T-helper 2 cell treated with Interferon-gamma antibody and Interleukin-4, amounts not matched to agents 5 μg/mL and 100 μg/mL, for 36 hours (primary cell): ENCODE data around the gene MAPRE3.
"Not testable (repeated sequence)": the region's sequence is repeated elsewhere in the genome, so short reads cannot be mapped to it uniquely, and the experiment has no call there.

Experiments
- DNase-seq: peaks from one replicate; pipeline ENCODE4 v3.0.0; 2021; ENCODE audit warnings: low spot score
- H3K27ac Mint-ChIP-seq: one replicate; pipeline ENCODE4 v1.8.0; 2021; ENCODE audit warnings: mild to moderate bottlenecking, mixed read lengths
- H3K27me3 Mint-ChIP-seq: one replicate; pipeline ENCODE4 v1.8.0; 2021; ENCODE audit warnings: low read depth, mixed read lengths
- H3K36me3 Mint-ChIP-seq: one replicate; pipeline ENCODE4 v1.8.0; 2021; ENCODE audit warnings: low read depth, mixed read lengths
- H3K4me1 Mint-ChIP-seq: one replicate; pipeline ENCODE4 v1.8.0; 2021; ENCODE audit warnings: low read depth, mixed read lengths
- H3K4me3 Mint-ChIP-seq: one replicate; pipeline ENCODE4 v1.8.0; 2022; ENCODE audit warnings: mild to moderate bottlenecking, moderate library complexity, mixed read lengths
- H3K9me3 Mint-ChIP-seq: one replicate; pipeline ENCODE4 v1.8.0; 2021; ENCODE audit warnings: mixed read lengths

MAPRE3 gene

GRCh38 chr2:27072920-27073319 lies 102.5 kb downstream of the MAPRE3 start:
- Mint-ChIP-seq H3K9me3 (no peaks in the 10 kb centered on the region), H3K4me1 (peaks cover 70% of the 10 kb centered on the region), H3K36me3 (peaks cover 30% of the 10 kb centered on the region), H3K4me3 (peak overlapping the region; percentile 90), H3K27me3 (peaks cover 2% of the 10 kb centered on the region), H3K27ac (peak overlapping the region; percentile 81)
- no peak for DNase-seq

DNA sequence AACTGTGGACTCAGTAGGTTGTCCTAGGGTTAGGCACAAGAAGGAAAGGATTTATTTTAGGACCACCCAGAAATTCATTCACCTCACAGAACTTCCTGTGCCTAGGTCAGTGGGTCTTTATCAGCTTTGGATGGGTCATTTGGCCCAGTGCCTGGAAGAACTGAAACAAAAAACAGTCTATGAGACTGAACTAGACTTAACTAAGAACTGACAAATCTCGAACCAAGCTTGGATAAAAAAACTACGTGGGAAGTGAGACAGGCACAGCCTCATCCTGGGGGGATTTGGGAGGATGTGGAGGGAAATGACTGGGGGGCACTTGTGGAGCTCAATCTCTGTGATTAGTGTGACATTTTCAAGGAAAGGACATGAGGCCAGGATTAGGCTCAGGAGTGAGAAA lies 103.3 kb downstream of the MAPRE3 start:
- Mint-ChIP-seq H3K9me3 (no peaks in the 10 kb centered on the region), H3K4me3 (no peak overlapping the region), H3K27me3 (peaks cover 2% of the 10 kb centered on the region), H3K4me1 (peaks cover 63% of the 10 kb centered on the region), H3K36me3 (peaks cover 22% of the 10 kb centered on the region), H3K27ac (peak overlapping the region; percentile 2)
- no peak for DNase-seq

- DNase-seq, result no peak
Observed at GRCh38 chr2:27074738-27075565, 104.5 kb downstream of the MAPRE3 start.

DNA sequence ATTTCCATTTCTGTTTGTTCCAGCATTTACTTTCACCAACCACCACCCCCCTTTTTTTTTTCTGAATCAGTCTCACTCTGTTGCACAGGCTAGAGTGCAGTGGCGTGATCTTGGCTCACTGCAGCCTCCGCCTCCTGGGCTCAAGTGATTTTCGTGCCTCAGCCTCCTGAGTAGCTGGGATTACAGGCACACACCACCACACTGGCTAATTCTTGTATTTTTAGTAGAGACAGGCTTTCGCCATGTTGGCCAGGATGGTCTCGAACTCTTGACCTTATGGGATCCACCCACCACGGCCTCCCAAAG lies 105.1 kb downstream of the MAPRE3 start:
- peak overlapping the region; percentile 51 for H3K4me3 Mint-ChIP-seq
- not testable (repeated sequence) for H3K27me3 Mint-ChIP-seq, H3K36me3 Mint-ChIP-seq, DNase-seq, H3K9me3 Mint-ChIP-seq
- peaks cover 52% of the 10 kb centered on the region for H3K4me1 Mint-ChIP-seq
- peak overlapping the region; percentile 82 for H3K27ac Mint-ChIP-seq

More at GRCh38 chr2:27074738-27075565, 104.5 kb downstream of the MAPRE3 start:
- Mint-ChIP-seq H3K4me1 (peaks cover 52% of the 10 kb centered on the region), H3K36me3 (peaks cover 11% of the 10 kb centered on the region), H3K27ac (peak overlapping the region; percentile 82), H3K27me3 (peaks cover 2% of the 10 kb centered on the region), H3K9me3 (no peaks in the 10 kb centered on the region), H3K4me3 (peak overlapping the region; percentile 51)

- peaks cover under 1% of the 10 kb centered on the region for H3K36me3 Mint-ChIP-seq
- peaks cover 2% of the 10 kb centered on the region for H3K27me3 Mint-ChIP-seq
- H3K4me3 Mint-ChIP-seq, result peak overlapping the region; percentile 22
- H3K4me1 Mint-ChIP-seq, result peaks cover 54% of the 10 kb centered on the region
- H3K27ac Mint-ChIP-seq, result peak overlapping the region; percentile 73
- H3K9me3 Mint-ChIP-seq, result no peaks in the 10 kb centered on the region
- no peak for DNase-seq
Observed at GRCh38 chr2:27076323-27076722, 105.9 kb downstream of the MAPRE3 start.
